HG03439 (cell line): ENCODE results near the gene KLK7.
"Not testable (repeated sequence)": the region's sequence is repeated elsewhere in the genome, so short reads cannot be mapped to it uniquely, and the experiment has no call there.

ENCODE experiments used
- ATAC-seq: cut with Tn5 transposase; IDR thresholded peaks from one replicate; pipeline ENCODE4 v1.9.1; 2021; ENCODE audit warnings: mild to moderate bottlenecking, moderate library complexity; ENCODE audit not compliant: unreplicated experiment

KLK7 gene

GRCh38 chr19:51012661-51013190 is 29.0 kb upstream of the KLK7 start:
- no peak for ATAC-seq

DNA sequence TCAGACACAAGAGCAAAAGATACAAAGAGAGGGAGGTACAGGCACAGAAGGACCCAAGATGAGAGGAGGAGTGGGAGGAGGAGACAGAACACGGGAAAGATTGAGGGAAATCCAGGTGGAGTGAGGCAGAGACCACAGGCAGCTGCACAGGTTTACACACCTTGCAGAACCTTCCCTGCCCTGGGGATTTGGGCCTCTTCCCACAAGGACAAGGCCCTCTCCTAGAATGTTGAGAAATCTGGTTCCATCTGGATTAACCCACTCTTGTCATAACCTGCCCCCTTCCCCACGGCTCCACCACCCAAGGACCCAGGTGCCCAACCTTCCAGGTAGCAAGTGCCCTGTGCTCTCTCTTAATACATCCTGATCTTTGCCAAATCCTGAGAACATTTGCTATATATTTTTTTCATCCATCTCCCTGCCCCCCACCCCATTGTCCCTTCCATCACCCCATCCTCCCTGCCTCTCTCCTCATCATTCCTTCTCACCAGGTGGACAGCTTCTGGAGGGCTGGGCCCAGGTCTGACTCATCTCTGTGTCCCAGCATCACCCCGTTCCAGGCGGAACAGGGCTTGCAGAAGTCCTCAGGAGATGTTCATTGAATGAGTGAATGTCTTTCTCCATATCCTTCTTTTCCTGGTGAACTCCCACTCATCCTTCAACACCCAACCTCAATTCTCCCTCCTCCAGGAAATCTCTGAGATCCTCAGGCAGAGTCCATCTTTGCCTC is 26.5 kb upstream of the KLK7 start:
- no peak for ATAC-seq

GRCh38 chr19:51009061-51009891 is 25.6 kb upstream of the KLK7 start:
- ATAC-seq: no peak

- ATAC-seq: no peak
These were observed 23.8 kb upstream of the KLK7 start for GRCh38 chr19:51007488-51007887.

DNA sequence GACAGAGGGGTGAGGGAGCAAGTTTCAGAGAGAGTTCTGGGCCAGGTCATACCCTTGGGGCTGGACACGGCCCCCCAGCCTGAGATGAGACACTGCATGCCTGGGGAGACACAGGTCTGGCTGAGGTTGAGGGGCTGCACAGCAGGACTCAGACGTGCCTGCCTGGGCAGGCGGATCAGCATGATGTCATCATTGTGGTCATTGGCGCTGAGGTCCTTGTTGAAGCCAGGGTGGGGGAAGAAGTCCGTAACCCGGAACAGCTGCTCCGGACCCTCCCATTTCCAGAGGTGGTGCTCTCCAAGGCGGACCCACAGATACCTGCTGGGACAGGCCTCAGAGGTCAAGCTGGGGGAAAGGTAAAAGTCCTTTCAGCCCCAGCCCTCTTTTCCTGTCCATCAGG is 22.7 kb upstream of the KLK7 start:
- ATAC-seq: no peak

DNA sequence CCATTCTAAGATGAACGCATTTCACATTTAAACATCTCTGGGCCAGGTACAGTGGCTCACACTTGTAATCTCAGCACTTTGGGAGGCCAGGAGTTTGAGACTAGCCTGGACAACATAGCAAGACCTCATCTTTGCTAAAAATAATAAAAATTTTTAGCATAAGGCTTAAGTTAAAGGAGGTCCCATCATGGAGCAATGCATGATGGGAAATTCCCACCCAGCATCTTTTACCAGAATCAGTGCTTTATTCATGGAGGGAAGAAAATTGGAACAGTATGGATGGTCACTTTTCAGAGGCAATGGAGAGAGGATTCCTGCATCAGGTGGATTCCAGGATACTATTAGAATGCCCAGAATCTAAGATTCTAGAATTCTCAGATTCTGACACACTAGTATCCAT is 21.5 kb upstream of the KLK7 start:
- no peak for ATAC-seq

- ATAC-seq: no peak
These were observed 19.6 kb upstream of the KLK7 start for GRCh38 chr19:51003316-51003715.

GRCh38 chr19:51002542-51003311 is 19.0 kb upstream of the KLK7 start:
- no peak for ATAC-seq

- ATAC-seq: no peak
These were observed 18.4 kb upstream of the KLK7 start for GRCh38 chr19:51002089-51002532.

- ATAC-seq: no peak
These were observed 17.8 kb upstream of the KLK7 start, which contains the start of gene KLK8 for GRCh38 chr19:51001515-51001914. KLK8 (minus strand) TSS chr19:51001604; CDS start chr19:51001167, 437 bp downstream.

DNA sequence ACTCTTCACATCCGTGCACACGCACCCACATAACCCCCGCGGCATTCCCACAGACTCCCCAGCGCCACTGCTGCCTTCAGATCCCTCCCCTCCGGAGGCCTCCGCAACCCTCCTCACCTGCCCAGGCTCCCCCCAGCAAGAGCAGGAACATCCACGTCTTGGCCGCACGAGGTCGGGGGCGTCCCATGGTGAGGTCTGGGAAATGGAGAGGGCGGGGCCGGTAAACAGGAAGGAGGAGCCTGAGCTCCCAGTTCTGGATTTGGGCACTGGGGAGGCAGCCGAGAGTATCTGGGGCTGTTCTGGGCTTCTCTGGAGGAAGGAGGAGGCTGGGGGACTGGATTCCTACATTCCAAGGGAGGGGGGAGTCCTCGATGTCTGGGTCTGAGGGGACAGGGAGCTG is 17.3 kb upstream of the KLK7 start:
- ATAC-seq: no peak

DNA sequence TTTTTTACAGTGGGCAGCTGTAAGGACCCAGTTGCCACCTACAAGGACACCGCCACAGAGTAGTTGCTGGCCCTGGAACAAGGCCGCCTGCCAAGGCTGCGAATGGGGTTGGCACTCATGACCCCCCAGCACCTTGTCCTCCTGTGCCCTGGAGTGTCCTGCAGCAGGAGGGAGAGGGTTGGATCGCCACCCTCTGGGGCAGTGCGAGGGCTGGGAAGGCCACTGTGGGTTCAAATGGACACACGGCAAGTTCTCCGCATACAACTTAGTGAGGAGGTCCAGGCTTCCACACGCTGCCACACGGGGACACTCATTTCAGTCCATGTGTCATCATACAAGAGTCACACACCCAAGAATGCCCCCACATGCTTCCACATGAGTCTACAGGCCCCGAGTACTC is 16.7 kb upstream of the KLK7 start:
- no peak for ATAC-seq

DNA sequence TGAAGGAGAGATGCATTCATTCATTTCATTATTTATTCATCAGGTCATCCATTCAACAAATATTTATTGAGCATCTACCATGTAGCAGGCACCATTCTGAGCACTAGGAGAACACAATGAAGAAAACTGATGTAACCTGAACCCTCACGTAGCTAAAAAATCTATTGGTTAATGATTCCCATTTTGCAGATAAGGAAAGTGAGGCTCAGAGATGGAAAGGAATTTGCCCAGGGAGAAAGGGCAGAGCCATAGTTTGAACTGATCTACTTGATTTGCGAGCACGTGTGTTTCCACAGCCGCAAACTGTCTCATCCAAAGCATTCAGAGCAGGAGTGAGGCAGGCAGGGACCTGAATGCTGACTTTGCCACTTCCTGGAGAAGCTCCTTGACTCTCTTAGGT is 15.0 kb upstream of the KLK7 start:
- ATAC-seq: no peak

GRCh38 chr19:50998061-50998460 is 14.3 kb upstream of the KLK7 start:
- no peak for ATAC-seq

- ATAC-seq: no peak
These were observed 10.4 kb upstream of the KLK7 start for GRCh38 chr19:50994129-50994528.

DNA sequence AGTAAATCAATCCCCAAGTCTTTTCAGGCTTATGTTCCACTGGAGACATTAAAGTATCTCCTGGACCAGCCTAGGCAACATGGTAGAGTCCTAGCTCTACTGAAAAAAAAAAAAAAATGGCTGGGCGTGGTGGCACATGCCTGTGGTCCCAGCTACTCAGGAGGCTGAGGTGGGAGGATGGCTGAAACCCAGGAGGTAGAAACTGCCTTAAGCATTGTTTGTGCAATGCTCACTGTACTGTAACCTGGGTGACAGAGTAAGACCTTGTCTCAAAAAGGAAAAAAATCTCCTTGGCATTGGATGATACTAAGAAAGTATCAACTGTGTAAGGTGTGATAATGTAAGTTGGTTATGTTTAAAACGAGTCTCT is 8.9 kb upstream of the KLK7 start:
- ATAC-seq: no peak

DNA sequence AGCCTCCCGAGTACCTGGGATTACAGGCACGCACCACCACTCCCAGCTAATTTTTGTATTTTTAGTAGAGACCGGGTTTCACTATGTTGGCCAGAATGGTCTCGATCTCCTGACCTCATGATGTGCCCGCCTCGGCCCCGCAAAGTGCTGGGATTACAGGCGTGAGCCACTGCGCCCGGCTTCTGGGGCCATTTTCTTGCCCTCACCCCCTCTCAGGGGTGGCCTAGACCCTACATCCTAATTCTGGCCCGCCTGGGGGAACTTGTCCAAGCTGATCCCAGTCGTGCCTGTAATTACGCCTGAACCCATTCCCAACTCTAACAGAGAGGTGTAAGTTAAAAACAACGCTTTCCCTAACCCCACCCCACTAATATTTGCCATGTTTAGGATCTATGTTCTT is 699 bp upstream of the KLK7 start:
- not testable (repeated sequence) for ATAC-seq

DNA sequence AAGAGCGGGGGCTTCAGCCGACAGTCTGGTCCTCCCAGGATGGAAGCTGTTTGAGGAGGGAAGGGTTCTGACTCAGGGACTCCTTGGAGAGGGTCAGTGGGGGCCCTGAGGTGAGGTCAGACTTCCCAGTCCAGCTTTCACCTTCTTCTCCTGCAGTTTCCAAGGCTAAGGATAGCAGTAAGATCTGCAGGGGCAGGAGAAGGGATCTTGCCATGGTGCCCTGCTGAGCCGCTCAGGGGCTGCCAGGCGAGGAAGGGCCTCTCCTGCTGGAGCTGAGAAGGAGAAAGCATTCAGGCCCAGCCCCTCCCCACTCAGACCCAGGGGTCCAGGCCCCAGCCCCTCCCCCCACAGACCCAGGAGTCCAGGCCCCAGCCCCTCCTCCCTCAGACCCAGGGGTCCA is 1.5 kb downstream of the KLK7 start:
- no peak for ATAC-seq

DNA sequence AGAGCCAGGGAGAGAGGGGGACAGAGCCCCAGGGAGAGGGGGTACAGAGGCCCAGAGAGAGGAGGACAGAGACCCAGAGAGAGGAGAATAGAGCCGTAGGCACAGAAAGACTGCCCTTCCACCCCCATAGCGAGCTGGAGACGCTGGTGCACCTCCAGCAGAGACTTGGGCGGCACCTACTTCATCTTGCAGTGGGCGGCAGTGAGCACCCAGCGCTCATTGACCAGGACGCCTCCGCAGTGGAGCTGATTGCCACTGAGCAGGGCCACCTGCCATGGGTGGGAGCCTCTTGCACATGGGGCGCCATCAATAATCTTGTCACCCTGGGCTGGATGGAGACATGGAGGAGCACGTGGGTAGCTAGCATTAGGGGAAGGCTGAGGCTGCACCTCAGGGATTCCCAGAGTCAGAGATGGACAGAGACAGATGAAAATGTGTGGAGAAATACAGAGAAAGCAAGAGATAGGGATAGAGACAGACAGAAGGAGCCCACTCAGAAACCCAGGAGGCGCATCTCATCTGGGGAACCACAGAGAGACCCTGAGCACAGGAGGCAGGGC is 2.0 kb downstream of the KLK7 start:
- ATAC-seq: no peak

GRCh38 chr19:50980208-50980607 is 3.5 kb downstream of the KLK7 start:
- no peak for ATAC-seq

GRCh38 chr19:50979758-50980157 is 4.0 kb downstream of the KLK7 start:
- ATAC-seq: no peak
